Nephron progenitor cell (in vitro differentiated cells): ENCODE results near the gene ZNF793.

Experiments used
- DNase-seq: peaks from one replicate; pipeline ENCODE4 v3.0.0; 2021
- H3K27ac Mint-ChIP-seq: 2 replicates; pipeline ENCODE4 v1.8.0; 2021; ENCODE audit warnings: mild to moderate bottlenecking, moderate library complexity, mixed read lengths
- H3K27me3 Mint-ChIP-seq: 2 replicates; pipeline ENCODE4 v1.8.0; 2021; ENCODE audit warnings: mild to moderate bottlenecking, low read depth, mixed read lengths; ENCODE audit not compliant: poor library complexity
- H3K36me3 Mint-ChIP-seq: 2 replicates; pipeline ENCODE4 v1.8.0; 2021; ENCODE audit warnings: low read depth, mixed read lengths
- H3K4me1 Mint-ChIP-seq: 2 replicates; pipeline ENCODE4 v1.8.0; 2021; ENCODE audit warnings: mixed read lengths
- H3K4me3 Mint-ChIP-seq: 2 replicates; pipeline ENCODE4 v1.8.0; 2021; ENCODE audit warnings: mild to moderate bottlenecking, moderate library complexity, mixed read lengths
- H3K9me3 Mint-ChIP-seq: 2 replicates; pipeline ENCODE4 v1.8.0; 2021; ENCODE audit warnings: mild to moderate bottlenecking, moderate library complexity, mixed read lengths
- CTCF ChIP-seq: fragments of 200-600 bp; sonication (generic); IDR thresholded peaks from 2 replicates; pipeline ENCODE4 v1.5.0; 2021; ENCODE audit warnings: antibody characterized with exemption

The ZNF793 gene

DNA sequence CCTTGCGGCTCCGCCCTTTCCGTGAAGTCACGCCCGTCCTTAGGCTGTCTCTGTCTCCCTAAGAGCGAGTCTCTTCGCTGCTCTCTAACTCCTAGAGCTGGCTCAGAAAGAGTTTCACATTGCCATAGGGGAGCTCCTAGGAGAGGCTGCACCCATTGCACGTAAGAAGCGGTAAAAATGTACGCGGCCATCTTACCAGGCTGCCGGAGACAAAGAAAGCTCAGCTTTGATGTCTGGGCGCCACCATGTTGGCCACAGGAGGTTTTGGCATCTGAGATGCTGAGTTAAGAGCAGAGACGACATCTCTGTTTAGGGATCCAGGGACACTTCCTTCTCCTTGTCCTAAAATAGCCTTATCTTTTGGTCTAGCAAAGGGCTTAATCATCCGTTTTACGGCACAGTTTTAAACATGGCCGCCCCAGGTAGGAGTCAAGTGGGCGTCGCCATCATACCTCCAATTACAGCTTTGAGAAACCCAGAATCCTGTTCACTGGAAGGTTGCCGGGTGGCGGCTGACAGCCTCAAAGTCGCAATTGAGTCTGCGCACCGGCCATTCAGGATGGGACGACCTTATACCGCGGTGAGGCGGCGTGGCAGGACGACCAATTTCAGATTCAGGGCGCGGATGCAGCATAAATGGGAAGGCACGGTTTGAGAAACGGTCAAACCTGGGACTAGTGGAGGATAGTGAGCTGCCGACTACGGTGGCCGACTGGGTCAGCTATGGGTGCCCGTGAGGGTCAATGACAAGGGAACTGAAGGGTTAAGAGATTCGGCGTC, at the start of gene ZNF793:
ZNF793 (plus strand) TSS at position 553 of the 780 bp plus-strand sequence. CDS start 16,501 bp downstream, outside the sequence.
- H3K4me1 Mint-ChIP-seq: no peaks in the 10 kb centered on the region
- H3K4me3 Mint-ChIP-seq: no peak within 1 kb of the TSS
- no peak within 1 kb of the TSS for H3K27ac Mint-ChIP-seq
- peaks cover 62% of the 10 kb centered on the region for H3K36me3 Mint-ChIP-seq
- peaks cover 14% of the 10 kb centered on the region for H3K9me3 Mint-ChIP-seq
- DNase-seq: peak; percentile 74
- H3K27me3 Mint-ChIP-seq: no peaks in the 10 kb centered on the region
- TF ChIP-seq CTCF: no peak

DNA sequence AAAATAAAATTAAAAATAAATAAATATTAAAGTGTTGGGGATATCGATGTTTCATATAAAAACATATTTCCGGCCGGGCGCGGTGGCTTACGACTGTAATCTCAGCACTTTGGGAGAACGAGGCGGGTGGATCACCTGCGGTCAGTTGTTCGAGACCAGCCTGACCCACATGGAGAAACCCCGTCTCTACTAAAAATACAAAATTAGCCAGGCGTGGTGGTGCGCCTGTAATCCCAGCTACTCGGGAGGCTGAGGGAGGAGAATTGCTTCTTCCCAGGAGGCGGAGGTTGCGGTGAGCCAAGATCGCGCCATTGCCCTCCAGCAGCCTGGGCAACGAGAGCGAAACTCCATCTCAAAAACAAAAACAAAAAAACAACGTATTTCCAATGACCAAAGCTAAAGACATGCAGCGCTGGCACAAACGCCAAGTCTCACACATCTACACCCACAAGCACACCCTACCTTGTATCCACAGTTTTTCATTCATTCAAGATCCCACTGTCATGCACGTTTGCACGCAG, 40.4 kb upstream of the ZNF793 start:
- Mint-ChIP-seq H3K27ac (peak overlapping the region; percentile 99), H3K36me3 (peaks cover 54% of the 10 kb centered on the region), H3K27me3 (peaks cover 10% of the 10 kb centered on the region), H3K9me3 (peaks cover 63% of the 10 kb centered on the region), H3K4me3 (peak overlapping the region; percentile 99), H3K4me1 (peaks cover 29% of the 10 kb centered on the region)
- TF ChIP-seq CTCF: no peak
- no peak for DNase-seq

GRCh38 chr19:37466798-37467607, 39.7 kb upstream of the ZNF793 start, which contains the start of gene ZNF569:
Gene ZNF569 (minus strand): TSS chr19:37467444. CDS start chr19:37444921, 22,523 bp downstream.
- no peak for TF ChIP-seq CTCF
- H3K36me3 Mint-ChIP-seq: peaks cover 54% of the 10 kb centered on the region
- DNase-seq: peak; percentile 80
- peak within 1 kb of the TSS; percentile 99 for H3K27ac Mint-ChIP-seq
- H3K4me3 Mint-ChIP-seq: peak within 1 kb of the TSS; percentile 99
- peaks cover 10% of the 10 kb centered on the region for H3K27me3 Mint-ChIP-seq
- H3K9me3 Mint-ChIP-seq: peaks cover 63% of the 10 kb centered on the region
- H3K4me1 Mint-ChIP-seq: peaks cover 29% of the 10 kb centered on the region

GRCh38 chr19:37467608-37468090, 39.1 kb upstream of the ZNF793 start:
- Mint-ChIP-seq H3K36me3 (peaks cover 54% of the 10 kb centered on the region), H3K9me3 (peaks cover 63% of the 10 kb centered on the region), H3K27me3 (peaks cover 10% of the 10 kb centered on the region), H3K4me1 (peaks cover 29% of the 10 kb centered on the region), H3K27ac (peak overlapping the region; percentile 99), H3K4me3 (peak overlapping the region; percentile 99)
- no peak for DNase-seq
- no peak for TF ChIP-seq CTCF

DNA sequence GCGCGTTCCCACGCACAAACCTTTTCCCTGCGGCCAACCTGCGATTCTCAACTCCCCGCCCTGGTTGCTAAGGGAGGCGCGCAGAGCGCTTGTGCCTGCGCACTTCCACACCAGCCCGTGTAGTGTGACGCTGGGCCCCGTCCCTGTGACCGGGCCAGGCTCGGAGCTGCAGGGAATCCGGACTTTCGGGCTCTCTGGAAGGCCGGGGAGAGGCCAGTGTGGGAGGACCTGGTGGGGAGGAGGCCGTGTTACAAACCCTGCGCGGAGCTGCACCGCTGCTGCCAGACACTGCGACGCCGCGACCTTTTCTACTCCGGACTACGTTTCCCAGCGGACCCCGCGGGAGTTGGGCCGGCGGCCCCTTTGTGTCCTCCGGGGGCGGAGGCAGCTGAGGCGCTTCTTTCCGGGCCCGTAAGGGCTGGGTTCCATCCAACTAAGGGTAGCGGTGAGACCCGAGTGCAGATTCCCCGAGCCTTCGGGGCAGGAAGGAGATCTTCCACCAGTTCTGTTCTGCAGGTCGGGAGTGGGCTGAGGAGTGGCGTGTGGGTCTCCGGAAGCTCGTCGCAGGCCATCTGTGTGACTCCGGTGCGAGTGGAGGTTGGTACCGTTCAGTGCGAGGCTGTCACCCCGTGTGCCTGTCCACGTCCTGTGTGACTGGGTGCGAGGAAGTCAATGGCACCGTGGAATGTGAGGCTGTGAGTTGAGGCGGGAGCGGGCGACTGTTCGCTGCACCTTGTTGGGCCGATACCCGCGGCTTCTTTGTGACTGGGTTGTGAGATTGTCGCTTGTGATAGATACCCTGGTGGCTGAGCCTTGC, 37.6 kb upstream of the ZNF793 start, which contains the start of gene ZNF570:
ZNF570 (plus strand) TSS at position 396 of the 817 bp plus-strand sequence. CDS start 999 bp downstream, outside the sequence.
- peaks cover 63% of the 10 kb centered on the region for H3K9me3 Mint-ChIP-seq
- peaks cover 10% of the 10 kb centered on the region for H3K27me3 Mint-ChIP-seq
- peak within 1 kb of the TSS; percentile 98 for H3K27ac Mint-ChIP-seq
- TF ChIP-seq CTCF: no peak
- peaks cover 53% of the 10 kb centered on the region for H3K36me3 Mint-ChIP-seq
- DNase-seq: peak; percentile 83
- H3K4me1 Mint-ChIP-seq: peaks cover 29% of the 10 kb centered on the region
- peak within 1 kb of the TSS; percentile 99 for H3K4me3 Mint-ChIP-seq
